Adrenal gland (tissue), 19 donors: Measurements from ENCODE around the gene VWA5B2. TPM values are rescaled to one million over a fixed set of nuclear protein-coding genes. Genes with fewer than 3 reads are reported as not detected.

Experiments
- DNase-seq, 7 donors: peaks; one replicate each; pipeline ENCODE4 v3.0.0-alpha.2; 2019 to 2020
- H3K27ac ChIP-seq, 5 donors: fragments of 200-600 bp; sonication (generic) in 4 of 5; 1 replicate in 3 of 5; 2 replicates in 2 of 5; pipeline versions ENCODE4 v1.5.1 to v1.8.0; 2016 to 2020; ENCODE audit warnings: mild to moderate bottlenecking in 1 of 5
- H3K27me3 ChIP-seq: fragments of 200-600 bp; 2 replicates; pipeline ENCODE4 v1.8.0; 2021
- H3K36me3 ChIP-seq, 2 donors: fragments of 200-600 bp; replicated peaks in 1 of 2; 1 replicate in 1 of 2; 2 replicates in 1 of 2; pipeline versions ENCODE4 v1.5.1 to v1.8.0; 2018 to 2022
- H3K4me1 ChIP-seq, 2 donors: fragments of 200-600 bp; replicated peaks in 1 of 2; 1 replicate in 1 of 2; 2 replicates in 1 of 2; pipeline versions ENCODE4 v1.5.1 to v1.8.0; 2018 to 2021
- H3K4me3 ChIP-seq, 4 donors: fragments of 200-600 bp; sonication (generic) in 3 of 4; one replicate each; pipeline ENCODE4 v1.5.1; 2016 to 2018
- H3K9me3 ChIP-seq, 3 donors: fragments of 200-600 bp; sonication (generic) in 1 of 3; replicated peaks in 1 of 3; 1 replicate in 2 of 3; 2 replicates in 1 of 3; pipeline versions ENCODE4 v1.5.1 to v1.8.0; 2016 to 2021
- POLR2A ChIP-seq, 2 donors: fragments of 450-650 bp; IDR thresholded peaks; one replicate each; pipeline ENCODE4 v1.6.1; 2017; ENCODE audit warnings: antibody characterized with exemption in 2 of 2, mild to moderate bottlenecking in 2 of 2, moderate library complexity in 1 of 2
- WGBS, 4 donors: extraction: QIAGEN DNeasy Blood & Tissue Kit in 2 of 4; methylation state at CpG; one replicate each; pipeline versions ENCODE4 v1.1.5 to v1.1.7; 2013 to 2017; 5-methylcytosine and 5-hydroxymethylcytosine counted together
- intact Hi-C, 2 donors: fragments of 100-400 bp; cut with DNase I; formaldehyde crosslinking; loops; one replicate each; pipeline versions ENCODE4 v1.14.1 to v1.15.0; 2022 to 2023
- long read RNA-seq, 10 donors: library from polyadenylated mRNA in 3 of 10; unstranded in 2 of 10; stranded (forward) in 1 of 10; transcript quantifications; one replicate each; pipeline ENCODE4 v2.0.0 and lab custom pipeline, GENCODE V29; 2021 to 2026
- polyA plus RNA-seq, 3 donors: library from polyadenylated mRNA; stranded (reverse); fragments of 200-250 nt in 2 of 3; fragments of 350-450 nt in 1 of 3; fragmentation: Illumina TruSeq in 1 of 3; extraction: RNeasy Lipid Tissue Mini Kit (QIAGEN cat#74804) in 1 of 3; gene quantifications; one replicate each; pipeline ENCODE4 v1.2.3, GENCODE V29; 2013 to 2014
- total RNA-seq, 9 donors: library from RNA; depleted of rRNA in 4 of 9; stranded (reverse); fragments of >200 nt in 4 of 9; fragments of 120-200 nt in 1 of 9; fragmentation: NEBNext Ultra II Directional in 1 of 9; extraction: Animal tissue kit (Norgen Biotek cat#: 25700) in 1 of 9; gene quantifications; one replicate each; pipeline versions ENCODE4 v1.1.0 to v1.2.4, GENCODE V29; 2013 to 2023
- TF ChIP-seq, protein P1 (sequence below), 6 experiments: fragments of 450-650 bp in 4 of 6; fragments of 200-600 bp in 2 of 6; sonication (generic) in 1 of 6; IDR thresholded peaks; 1 replicate in 5 of 6; 2 replicates in 1 of 6; pipeline versions ENCODE4 v1.5.1 to v1.8.0; 2016 to 2021; ENCODE audit warnings: antibody characterized with exemption in 6 of 6, mild to moderate bottlenecking in 2 of 6, moderate library complexity in 1 of 6
- donor health status: healthy with polysubstance abuse.
- donor health status: Bipolar disorder and iron deficiency.
- donor health status: DM: yes; HTN: yes; CAD: no.
- donor health status: DM: no; HTN: no; CAD: no.
- donor health status: DM: no; HTN: no; CAD: no.
- donor health status: DM: yes; HTN: yes; CAD: no.

Gene VWA5B2
- total RNA-seq (100 to 1,000 TPM in 3 of 9 donors, 10 to 100 TPM in 5, 1 to 10 TPM in 1; 1.1 to 140 (median 65.8) TPM), polyA plus RNA-seq (1,000 to 10,000 TPM in 1 of 3 donors, 100 to 1,000 TPM in 1, 10 to 100 TPM in 1; 29.8 to 1,120 (median 268) TPM)
- long read RNA-seq, donor 1 = 0 reads
- long read RNA-seq, donor 2, partial matches to known transcripts = 28 of 46 reads
- long read RNA-seq, donor 2, other reads (novel, unspliced or antisense) = 18 of 46 reads
- long read RNA-seq, donor 3, partial matches to known transcripts = 51 of 129 reads
- long read RNA-seq, donor 3, other reads (novel, unspliced or antisense) = 78 of 129 reads
- long read RNA-seq, donor 4, partial matches to known transcripts = 6 of 6 reads
- long read RNA-seq, donor 4, other reads (novel, unspliced or antisense) = 0 of 6 reads
- long read RNA-seq, donor 5, full-length matches to known transcripts = 8 of 302 reads
- long read RNA-seq, donor 5, partial matches to known transcripts = 124 of 302 reads
- long read RNA-seq, donor 5, other reads (novel, unspliced or antisense) = 170 of 302 reads
- long read RNA-seq, donor 6, partial matches to known transcripts = 15 of 20 reads
- long read RNA-seq, donor 6, other reads (novel, unspliced or antisense) = 4 of 20 reads
- long read RNA-seq, donor 7, partial matches to known transcripts = 22 of 71 reads
- long read RNA-seq, donor 7, other reads (novel, unspliced or antisense) = 49 of 71 reads
- long read RNA-seq, donor 8 = 0 reads
- long read RNA-seq, donor 9, partial matches to known transcripts = 18 of 62 reads
- long read RNA-seq, donor 9, other reads (novel, unspliced or antisense) = 44 of 62 reads
- long read RNA-seq, donor 10, partial matches to known transcripts = 27 of 45 reads
- long read RNA-seq, donor 10, other reads (novel, unspliced or antisense) = 18 of 45 reads

DNA sequence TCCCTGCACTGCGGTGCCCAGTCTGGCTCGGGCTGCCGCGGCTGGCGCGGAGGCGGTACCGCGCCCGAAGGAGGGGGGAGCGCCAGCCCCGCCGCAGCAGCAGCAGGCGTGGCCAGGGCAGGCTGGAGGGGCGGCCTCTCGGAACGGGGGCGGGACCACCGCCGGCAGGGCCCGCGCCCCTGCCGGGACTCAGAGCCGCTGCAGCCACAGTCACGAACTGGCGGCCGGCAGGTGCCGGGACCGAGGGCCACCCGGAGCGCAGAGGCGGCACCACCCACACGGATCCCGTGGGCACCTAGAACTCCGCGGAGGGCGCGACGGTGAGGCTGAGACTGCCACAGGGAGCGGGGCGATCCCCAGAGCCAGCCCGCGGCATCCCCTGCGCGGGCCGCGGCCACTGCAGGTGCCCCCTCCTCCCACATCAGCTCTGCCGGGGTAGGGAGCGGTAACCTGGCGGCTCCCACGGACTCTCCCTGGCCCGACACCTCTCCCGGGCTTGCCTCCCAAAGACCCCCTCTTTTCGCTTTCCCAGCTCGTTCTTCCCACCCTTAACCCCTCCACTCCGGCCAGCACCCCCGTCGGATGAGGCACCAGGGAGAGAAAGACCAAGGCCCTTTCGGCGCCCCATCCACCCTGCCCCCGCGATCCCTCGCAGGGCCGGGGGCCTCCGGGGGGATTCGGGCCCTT is at the start of gene VWA5B2:
TSS of gene VWA5B2 (plus strand) at position 192 of the 687 bp plus-strand sequence. CDS start 944 bp downstream, outside the sequence.
- Histone ChIP-seq H3K27me3 (peaks cover 11% of the 10 kb centered on the region), H3K4me1 (peaks cover 21 to 46% of the 10 kb centered on the region in 2 donors), H3K9me3 (no peaks in the 10 kb centered on the region), H3K27ac (peak within 1 kb of the TSS in 3 of 5 donors; percentile 47 to 78 (median 59)), H3K4me3 (peak within 1 kb of the TSS in 3 of 4 donors; percentile 6 to 85 (median 80)), H3K36me3 (no peaks in the 10 kb centered on the region)
- peak; percentile 76 to 89 (median 83) for DNase-seq
- intact Hi-C loops = no loop called here
- WGBS, 4 donors = 1 to 2% (median 1%) methylated on average over 11 to 55 of the region's 66 CpGs; no CpG with 5 or more reads in 1 of the 4 donors
- TF ChIP-seq, protein P1, sequence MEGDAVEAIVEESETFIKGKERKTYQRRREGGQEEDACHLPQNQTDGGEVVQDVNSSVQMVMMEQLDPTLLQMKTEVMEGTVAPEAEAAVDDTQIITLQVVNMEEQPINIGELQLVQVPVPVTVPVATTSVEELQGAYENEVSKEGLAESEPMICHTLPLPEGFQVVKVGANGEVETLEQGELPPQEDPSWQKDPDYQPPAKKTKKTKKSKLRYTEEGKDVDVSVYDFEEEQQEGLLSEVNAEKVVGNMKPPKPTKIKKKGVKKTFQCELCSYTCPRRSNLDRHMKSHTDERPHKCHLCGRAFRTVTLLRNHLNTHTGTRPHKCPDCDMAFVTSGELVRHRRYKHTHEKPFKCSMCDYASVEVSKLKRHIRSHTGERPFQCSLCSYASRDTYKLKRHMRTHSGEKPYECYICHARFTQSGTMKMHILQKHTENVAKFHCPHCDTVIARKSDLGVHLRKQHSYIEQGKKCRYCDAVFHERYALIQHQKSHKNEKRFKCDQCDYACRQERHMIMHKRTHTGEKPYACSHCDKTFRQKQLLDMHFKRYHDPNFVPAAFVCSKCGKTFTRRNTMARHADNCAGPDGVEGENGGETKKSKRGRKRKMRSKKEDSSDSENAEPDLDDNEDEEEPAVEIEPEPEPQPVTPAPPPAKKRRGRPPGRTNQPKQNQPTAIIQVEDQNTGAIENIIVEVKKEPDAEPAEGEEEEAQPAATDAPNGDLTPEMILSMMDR (IDR thresholded peaks at IDR 0.05) = peak in 5 of 6 experiments; percentile 21 to 72 (median 48)
- TF ChIP-seq POLR2A (IDR thresholded peaks at IDR 0.05) = peak; percentile 74 to 89

DNA sequence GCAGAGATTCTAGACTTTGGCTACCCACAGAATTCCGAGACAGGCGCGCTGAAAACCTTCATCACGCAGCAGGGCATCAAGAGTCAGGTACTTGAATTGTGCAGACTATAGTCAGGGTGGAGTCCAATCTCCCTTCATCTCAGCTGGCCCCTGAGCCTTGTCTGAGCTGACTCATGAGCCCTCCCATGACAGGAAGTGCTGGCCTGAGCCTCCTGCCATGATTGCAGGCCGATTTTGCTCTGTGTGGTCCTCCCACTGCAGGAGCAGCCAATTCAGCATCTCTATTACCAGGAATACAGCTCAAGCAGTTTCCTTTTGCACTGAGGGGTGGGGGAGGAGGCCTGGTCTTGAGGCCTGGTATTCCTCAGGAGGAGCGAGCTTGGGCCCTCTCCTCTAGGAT is 49.2 kb upstream of the VWA5B2 start:
- no peaks in the 10 kb centered on the region for H3K9me3 ChIP-seq
- TF ChIP-seq, protein P1 (IDR thresholded peaks at IDR 0.05) = no peak
- no peak for TF ChIP-seq POLR2A (IDR thresholded peaks at IDR 0.05)
- no peak for DNase-seq
- intact Hi-C loops = no loop called here
- no peaks in the 10 kb centered on the region for H3K27me3 ChIP-seq
- H3K4me3 ChIP-seq = no peak overlapping the region
- peaks cover 0 to 81% of the 10 kb centered on the region in 2 donors for H3K36me3 ChIP-seq
- H3K4me1 ChIP-seq = peaks cover 31 to 53% of the 10 kb centered on the region in 2 donors
- 81 to 98% (median 88%) methylated on average over 5 to 6 of the region's 6 CpGs for WGBS, 4 donors
- peak overlapping the region in 1 of 5 donors; percentile 29 for H3K27ac ChIP-seq

DNA sequence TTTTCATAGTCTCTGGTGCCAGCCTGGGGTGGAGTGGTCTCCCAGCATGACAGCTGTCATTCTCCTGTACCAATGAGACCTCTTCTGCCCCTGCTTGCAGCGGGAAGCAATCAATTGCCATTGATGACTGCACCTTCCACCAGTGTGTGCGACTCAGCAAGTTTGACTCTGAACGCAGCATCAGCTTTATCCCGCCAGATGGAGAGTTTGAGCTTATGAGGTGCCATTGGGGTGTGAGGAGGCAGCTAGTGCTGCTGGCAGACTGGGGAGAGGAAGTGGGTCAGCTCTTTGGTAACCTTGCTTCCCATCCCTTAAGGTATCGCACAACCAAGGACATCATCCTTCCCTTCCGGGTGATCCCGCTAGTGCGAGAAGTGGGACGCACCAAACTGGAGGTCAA is 47.8 kb upstream of the VWA5B2 start:
- Histone ChIP-seq H3K36me3 (peaks cover 0 to 81% of the 10 kb centered on the region in 2 donors), H3K27me3 (no peaks in the 10 kb centered on the region), H3K27ac (peak overlapping the region in 2 of 5 donors; percentile 30 to 46), H3K9me3 (no peaks in the 10 kb centered on the region), H3K4me1 (peaks cover 24 to 47% of the 10 kb centered on the region in 2 donors), H3K4me3 (no peak overlapping the region)
- peak in 1 of 7 donors; percentile 19 for DNase-seq
- no peak for TF ChIP-seq POLR2A (IDR thresholded peaks at IDR 0.05)
- TF ChIP-seq, protein P1 (IDR thresholded peaks at IDR 0.05) = no peak
- intact Hi-C loops = no loop called here
- WGBS, 4 donors = 60 to 79% (median 63%) methylated on average over 9 of the region's 9 CpGs
